Uterus (tissue), 4 donors: ENCODE data around the gene OR2AT4. TPM values are rescaled to one million over a fixed set of nuclear protein-coding genes. Genes with fewer than 3 reads are reported as not detected.
"Not testable (repeated sequence)": the region's sequence is repeated elsewhere in the genome, so short reads cannot be mapped to it uniquely, and the experiment has no call there.

ENCODE experiments used
- DNase-seq, 2 donors: peaks; one replicate each; pipeline ENCODE4 v3.0.0-alpha.2; 2019 to 2020
- H3K27ac ChIP-seq, 2 donors: fragments of 200-600 bp; sonication (generic); 1 replicate in 1 of 2; 2 replicates in 1 of 2; pipeline ENCODE4 v1.5.1; 2016 to 2018
- H3K27me3 ChIP-seq, 2 donors: fragments of 200-600 bp; sonication (generic); one replicate each; pipeline ENCODE4 v1.5.1; 2018 to 2019; ENCODE audit warnings: control low read depth in 1 of 2
- H3K36me3 ChIP-seq, 2 donors: fragments of 200-600 bp; sonication (generic); one replicate each; pipeline ENCODE4 v1.5.1; 2019; ENCODE audit warnings: control low read depth in 1 of 2
- H3K4me1 ChIP-seq, 2 donors: fragments of 200-600 bp; sonication (generic); one replicate each; pipeline ENCODE4 v1.5.1; 2018 to 2019; ENCODE audit warnings: control low read depth in 1 of 2
- H3K4me3 ChIP-seq, 2 donors: fragments of 200-600 bp; sonication (generic); 1 replicate in 1 of 2; 2 replicates in 1 of 2; pipeline ENCODE4 v1.5.1; 2018 to 2019; ENCODE audit warnings: mild to moderate bottlenecking in 1 of 2
- H3K9me3 ChIP-seq, 2 donors: fragments of 200-600 bp; sonication (generic); one replicate each; pipeline ENCODE4 v1.5.1; 2019; ENCODE audit warnings: control low read depth in 1 of 2
- POLR2A ChIP-seq, 2 donors: fragments of 450-650 bp; IDR thresholded peaks; one replicate each; pipeline ENCODE4 v1.6.1; 2016; ENCODE audit warnings: antibody characterized with exemption in 2 of 2, mild to moderate bottlenecking in 1 of 2, moderate library complexity in 1 of 2
- intact Hi-C: fragments of 100-400 bp; cut with DNase I; formaldehyde crosslinking; loops from one replicate; pipeline ENCODE4 v1.15.1; 2023; ENCODE audit warnings: low total_unique reads
- total RNA-seq, 4 donors: library from RNA; depleted of rRNA in 3 of 4; stranded (reverse); fragments of >200 nt in 3 of 4; gene quantifications; one replicate each; pipeline versions ENCODE4 v1.1.0 to v1.2.4, GENCODE V29; 2014 to 2023
- TF ChIP-seq, protein P1 (sequence below), 4 experiments: fragments of 200-600 bp in 2 of 4; fragments of 450-650 bp in 2 of 4; sonication (generic) in 2 of 4; IDR thresholded peaks; one replicate each; pipeline ENCODE4 v1.5.1; 2016 to 2019; ENCODE audit warnings: antibody characterized with exemption in 4 of 4, mild to moderate bottlenecking in 2 of 4, moderate library complexity in 1 of 4
- donor health status: DM: yes; HTN: yes; CAD: no.

The OR2AT4 gene
- total RNA-seq, 4 donors from 2014 or later: not detected

DNA sequence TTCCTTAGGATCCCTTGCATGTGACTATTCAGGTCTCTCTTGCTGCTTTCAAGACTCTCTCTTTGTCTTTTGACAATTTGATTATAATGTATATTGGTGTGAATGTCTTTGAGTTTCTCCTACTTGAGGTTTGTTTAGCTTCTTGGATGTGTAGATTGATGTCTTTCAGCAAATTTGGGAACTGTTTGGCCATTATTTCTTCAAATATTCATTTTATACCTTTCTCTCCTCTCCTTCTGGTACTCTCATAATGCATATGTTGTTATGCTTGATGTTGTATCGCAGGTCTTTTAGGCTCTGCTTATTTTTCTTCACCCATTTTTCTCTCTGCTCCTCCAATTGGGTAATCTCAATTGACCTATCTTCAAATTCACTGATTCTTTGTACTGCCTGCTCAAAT lies 44.2 kb downstream of the OR2AT4 start:
- intact Hi-C loops: no loop called here
- DNase-seq: no peak
- TF ChIP-seq POLR2A (IDR thresholded peaks at IDR 0.05): no peak
- TF ChIP-seq, protein P1, sequence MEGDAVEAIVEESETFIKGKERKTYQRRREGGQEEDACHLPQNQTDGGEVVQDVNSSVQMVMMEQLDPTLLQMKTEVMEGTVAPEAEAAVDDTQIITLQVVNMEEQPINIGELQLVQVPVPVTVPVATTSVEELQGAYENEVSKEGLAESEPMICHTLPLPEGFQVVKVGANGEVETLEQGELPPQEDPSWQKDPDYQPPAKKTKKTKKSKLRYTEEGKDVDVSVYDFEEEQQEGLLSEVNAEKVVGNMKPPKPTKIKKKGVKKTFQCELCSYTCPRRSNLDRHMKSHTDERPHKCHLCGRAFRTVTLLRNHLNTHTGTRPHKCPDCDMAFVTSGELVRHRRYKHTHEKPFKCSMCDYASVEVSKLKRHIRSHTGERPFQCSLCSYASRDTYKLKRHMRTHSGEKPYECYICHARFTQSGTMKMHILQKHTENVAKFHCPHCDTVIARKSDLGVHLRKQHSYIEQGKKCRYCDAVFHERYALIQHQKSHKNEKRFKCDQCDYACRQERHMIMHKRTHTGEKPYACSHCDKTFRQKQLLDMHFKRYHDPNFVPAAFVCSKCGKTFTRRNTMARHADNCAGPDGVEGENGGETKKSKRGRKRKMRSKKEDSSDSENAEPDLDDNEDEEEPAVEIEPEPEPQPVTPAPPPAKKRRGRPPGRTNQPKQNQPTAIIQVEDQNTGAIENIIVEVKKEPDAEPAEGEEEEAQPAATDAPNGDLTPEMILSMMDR (IDR thresholded peaks at IDR 0.05): no peak

DNA sequence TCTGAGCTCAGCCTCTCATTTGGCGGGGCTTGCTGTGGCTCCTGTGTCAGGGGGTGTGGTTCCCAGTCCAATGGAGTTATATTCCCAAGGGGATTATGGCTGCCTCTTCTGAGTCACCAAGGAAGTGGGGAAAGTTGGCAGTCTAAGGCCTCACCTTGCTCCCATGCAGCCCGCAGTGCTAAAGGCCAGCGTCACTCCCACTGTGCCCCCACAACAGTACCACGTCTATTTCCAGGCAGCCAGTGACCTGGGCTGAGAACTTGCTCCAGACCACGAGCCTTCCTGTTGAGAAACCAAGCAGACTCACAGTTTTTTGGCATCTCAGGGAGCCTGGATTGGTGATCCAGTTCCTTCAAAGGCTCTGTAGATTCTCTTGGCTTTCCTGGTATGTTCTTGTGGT lies 45.6 kb downstream of the OR2AT4 start:
- intact Hi-C loops: no loop called here
- no peak for DNase-seq
- TF ChIP-seq POLR2A (IDR thresholded peaks at IDR 0.05): no peak
- TF ChIP-seq, protein P1 (IDR thresholded peaks at IDR 0.05): no peak

More for the DNA sequence above, 44.2 kb downstream of the OR2AT4 start:
- Histone ChIP-seq H3K27ac (no peak overlapping the region), H3K9me3 (peaks cover 0 to 3% of the 10 kb centered on the region in 2 donors), H3K36me3 (no peaks in the 10 kb centered on the region), H3K4me1 (no peaks in the 10 kb centered on the region), H3K4me3 (no peak overlapping the region), H3K27me3 (no peaks in the 10 kb centered on the region)

GRCh38 chr11:75050516-75050915 lies 46.2 kb downstream of the OR2AT4 start:
- Histone ChIP-seq H3K4me3 (no peak overlapping the region), H3K4me1 (no peaks in the 10 kb centered on the region), H3K36me3 (no peaks in the 10 kb centered on the region), H3K27me3 (no peaks in the 10 kb centered on the region), H3K9me3 (peaks cover 0 to 3% of the 10 kb centered on the region in 2 donors), H3K27ac (no peak overlapping the region)
- intact Hi-C loops: no loop called here
- DNase-seq: no peak
- TF ChIP-seq, protein P1 (IDR thresholded peaks at IDR 0.05): no peak
- no peak for TF ChIP-seq POLR2A (IDR thresholded peaks at IDR 0.05)

More for the DNA sequence above, 45.6 kb downstream of the OR2AT4 start:
- Histone ChIP-seq H3K36me3 (no peaks in the 10 kb centered on the region), H3K4me1 (no peaks in the 10 kb centered on the region), H3K9me3 (peaks cover 0 to 3% of the 10 kb centered on the region in 2 donors), H3K27me3 (no peaks in the 10 kb centered on the region), H3K27ac (no peak overlapping the region), H3K4me3 (no peak overlapping the region)

DNA sequence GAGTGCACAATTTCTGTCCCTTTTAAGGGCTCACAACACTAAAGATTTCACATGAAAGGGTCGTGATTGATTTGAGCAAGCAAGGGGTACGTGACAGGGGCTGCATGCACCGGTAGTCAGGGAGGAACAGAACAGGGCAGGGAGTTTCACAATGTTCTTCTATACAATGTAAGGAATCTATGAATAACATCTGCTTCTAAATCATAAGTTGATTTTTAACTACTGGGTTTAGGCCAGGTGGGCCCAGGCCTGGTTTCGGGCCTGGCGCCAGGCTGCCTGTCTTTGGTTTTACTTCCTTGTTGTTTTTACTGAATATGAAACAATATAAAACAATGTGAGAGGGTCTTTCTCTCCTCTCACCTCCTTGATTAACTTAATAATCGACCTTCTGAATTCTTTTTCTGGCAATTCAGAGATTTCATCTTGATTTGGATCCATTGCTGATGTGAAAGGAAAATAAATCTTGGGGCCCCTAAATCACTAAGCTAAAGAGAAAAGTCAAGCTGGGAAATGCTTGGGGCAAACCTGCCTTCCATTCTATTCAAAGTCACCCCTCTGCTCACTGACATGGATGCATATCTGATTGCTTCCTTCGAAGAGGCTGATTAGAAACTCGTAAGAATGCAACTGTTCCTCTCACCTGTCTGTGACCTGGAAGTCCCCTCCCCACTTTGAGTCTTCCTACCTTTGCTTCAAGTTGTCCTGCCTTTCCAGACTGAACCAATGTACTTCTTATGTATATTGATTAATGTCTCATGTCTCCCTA lies 47.0 kb downstream of the OR2AT4 start:
- H3K9me3 ChIP-seq, H3K4me3 ChIP-seq, H3K27me3 ChIP-seq, H3K27ac ChIP-seq, H3K4me1 ChIP-seq, intact Hi-C loops, DNase-seq, H3K36me3 ChIP-seq: not testable (repeated sequence)

GRCh38 chr11:75047191-75047590 lies 49.5 kb downstream of the OR2AT4 start:
- DNase-seq: no peak
- TF ChIP-seq, protein P1 (IDR thresholded peaks at IDR 0.05): no peak
- TF ChIP-seq POLR2A (IDR thresholded peaks at IDR 0.05): no peak
- intact Hi-C loops: no loop called here
- Histone ChIP-seq H3K4me3 (no peak overlapping the region), H3K9me3 (no peaks in the 10 kb centered on the region), H3K36me3 (no peaks in the 10 kb centered on the region), H3K4me1 (no peaks in the 10 kb centered on the region), H3K27me3 (no peaks in the 10 kb centered on the region), H3K27ac (no peak overlapping the region)

DNA sequence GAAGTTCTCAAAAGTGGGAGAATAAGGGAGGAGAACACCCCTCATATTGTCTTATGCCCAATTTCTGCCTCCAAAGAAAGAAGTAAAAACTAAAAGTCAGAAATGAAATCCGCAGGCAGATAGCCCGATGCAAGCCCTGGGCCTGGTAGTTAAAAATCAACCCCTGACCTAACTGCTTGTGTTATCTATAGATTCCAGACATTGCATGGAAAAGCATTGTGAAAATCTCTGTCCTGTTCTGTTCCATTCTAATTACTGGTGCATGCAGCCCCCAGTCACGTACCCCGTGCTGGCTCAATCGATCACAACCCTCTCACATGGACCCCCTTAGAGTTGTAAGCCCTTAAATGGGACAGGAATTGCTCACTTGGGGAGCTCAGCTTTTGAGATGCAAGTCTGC lies 50.0 kb downstream of the OR2AT4 start:
- H3K4me1 ChIP-seq, H3K27ac ChIP-seq, H3K9me3 ChIP-seq, intact Hi-C loops, DNase-seq, H3K27me3 ChIP-seq, H3K36me3 ChIP-seq, H3K4me3 ChIP-seq: not testable (repeated sequence)

DNA sequence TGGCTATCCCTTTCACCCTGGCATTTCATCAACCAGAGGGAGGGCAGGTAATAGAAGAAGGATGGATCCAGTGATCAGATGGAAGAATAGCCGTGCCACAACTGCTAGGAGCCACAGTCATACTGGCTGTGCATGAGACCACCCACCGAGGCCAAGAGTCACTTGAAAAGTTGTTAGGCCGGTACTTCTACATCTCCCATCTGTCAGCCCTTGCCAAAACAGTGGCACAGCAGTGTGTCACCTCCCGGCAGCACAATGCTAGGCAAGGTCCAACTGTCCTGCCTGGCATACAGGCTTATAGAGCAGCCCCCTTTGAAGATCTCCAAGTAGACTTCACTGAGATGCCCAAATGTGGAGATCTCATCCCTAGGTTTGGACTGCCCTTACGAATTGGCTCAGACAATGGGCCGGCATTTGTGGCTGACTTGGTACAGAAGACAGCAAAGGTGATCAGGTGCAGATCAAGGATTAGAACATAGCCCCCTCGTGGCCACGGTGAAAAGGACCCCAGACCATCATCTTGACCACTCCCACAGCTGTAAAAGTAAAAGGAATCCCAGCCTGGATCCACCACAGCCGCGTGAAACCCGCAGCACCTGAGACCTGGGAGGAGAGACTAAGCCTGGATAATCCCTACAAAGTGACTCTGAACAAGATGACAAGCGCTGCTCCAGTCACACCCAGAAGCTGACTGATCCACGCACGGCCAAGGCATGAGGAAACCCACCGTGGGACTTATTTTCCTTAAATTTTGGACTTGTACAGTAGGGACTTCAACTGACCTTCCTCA lies 52.1 kb downstream of the OR2AT4 start:
- H3K9me3 ChIP-seq, H3K27ac ChIP-seq, DNase-seq, H3K4me1 ChIP-seq, intact Hi-C loops, H3K4me3 ChIP-seq, H3K36me3 ChIP-seq, H3K27me3 ChIP-seq: not testable (repeated sequence)

DNA sequence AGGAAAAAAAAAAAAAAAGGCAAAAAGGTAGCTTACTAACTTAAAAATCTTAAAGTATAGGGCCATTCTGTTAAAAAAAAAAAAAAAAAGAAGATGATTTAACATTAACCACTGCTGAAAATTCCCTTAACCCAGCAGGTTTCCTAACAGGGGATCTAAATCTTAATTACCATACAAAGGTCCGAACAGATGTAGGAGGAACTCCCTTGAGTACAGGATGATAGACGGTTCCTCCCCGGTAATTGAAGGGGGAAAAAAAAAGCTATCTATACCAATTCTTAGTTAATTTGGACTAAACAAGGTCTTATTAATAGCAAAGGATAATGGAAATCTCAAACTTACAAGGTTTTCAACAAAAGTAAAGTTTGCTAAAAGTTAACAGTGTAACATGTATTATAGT lies 54.9 kb downstream of the OR2AT4 start:
- H3K9me3 ChIP-seq, DNase-seq, intact Hi-C loops, H3K4me1 ChIP-seq, H3K36me3 ChIP-seq, H3K27me3 ChIP-seq, H3K4me3 ChIP-seq, H3K27ac ChIP-seq: not testable (repeated sequence)
